Measurements from ENCODE around the gene SPATS2. TPM values are rescaled to one million over a fixed set of nuclear protein-coding genes. Genes with fewer than 3 reads are reported as not detected.

SPATS2 gene
- total RNA-seq, 1 experiment from 2014 or later: 56.3 TPM

DNA sequence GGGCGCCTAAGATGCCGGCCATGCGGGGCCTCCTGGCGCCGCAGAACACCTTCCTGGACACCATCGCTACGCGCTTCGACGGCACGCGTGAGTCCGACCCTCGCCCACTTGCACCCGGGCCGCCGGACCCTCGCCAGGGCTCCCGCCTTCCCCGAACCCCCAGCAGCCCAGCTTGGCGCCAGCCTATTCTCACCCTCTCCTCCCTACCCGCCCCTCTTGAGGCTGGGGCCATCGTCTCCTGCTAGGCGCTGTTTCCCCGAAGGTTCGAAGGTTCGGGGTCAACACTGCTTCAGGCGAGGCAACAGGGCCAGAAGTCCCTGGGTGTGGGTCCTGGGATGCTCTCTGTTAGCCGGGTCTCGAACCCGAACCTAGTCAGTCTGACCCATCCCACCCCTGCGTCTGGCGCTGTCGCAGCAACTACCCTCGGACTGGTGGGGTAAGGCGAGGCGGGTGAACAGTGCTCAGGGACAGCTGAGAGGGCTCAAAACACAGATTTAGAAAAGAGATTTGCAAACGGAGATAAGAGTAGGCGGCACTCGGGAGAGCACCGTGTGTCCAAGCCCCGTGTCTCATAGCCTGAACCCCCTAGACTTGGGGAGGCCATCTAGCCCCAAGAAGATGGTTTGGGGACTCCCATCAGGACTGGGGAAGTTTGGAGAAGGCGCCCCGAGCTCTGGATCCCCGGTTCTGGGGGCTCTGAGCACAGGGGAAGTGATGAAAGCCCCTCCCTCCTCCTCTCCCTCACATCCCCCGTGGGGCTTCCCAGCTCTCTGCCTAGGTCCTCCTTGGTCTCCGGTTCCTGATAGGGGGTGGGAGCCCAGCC lies 172.4 kb downstream of the SPATS2 start:
- in situ Hi-C loops (cut with HindIII; ENCODE audit: low pct_unique_long_range_greater_than_20kb, low sequenced_read_pairs): no loop called here
- Histone ChIP-seq H3K36me3 (ENCODE audit: control insufficient read depth, insufficient read depth, low read length) (no peaks in the 10 kb centered on the region), H3K4me3 (ENCODE audit: low read depth in 2 of 2, low read length in 2 of 2) (peak overlapping the region in 1 of 2 experiments; percentile 35; a peak in 2 of 4 replicates), H3K27ac (ENCODE audit: low read length) (no peak overlapping the region), H3K4me1 (ENCODE audit: control insufficient read depth, insufficient read depth, low read length) (peaks cover 7% of the 10 kb centered on the region), H3K9me3 (ENCODE audit: control insufficient read depth, insufficient read depth, low read depth, low read length) (no peaks in the 10 kb centered on the region), H3K27me3 (ENCODE audit: control insufficient read depth, insufficient read depth, low read length) (peaks cover 7% of the 10 kb centered on the region; the same call in 1 of the 2 replicates)
- ChIA-PET CTCF (interaction anchor here (0.6 kb wide), 1 partner anchor 14 kb away, joined by 3 read pairs; no protein-coding TSS in a partner anchor), POLR2A (interaction anchor here (0.6 kb wide), 1 partner anchor 751 kb away, joined by 3 read pairs; no protein-coding TSS in a partner anchor)
- BruUV-seq (replicated peaks): no TSS peak
- DNase-seq (ENCODE audit: low read depth, low spot score) (no peak), ATAC-seq (no peak)
- intact Hi-C loops (cut with micrococcal nuclease; ENCODE audit: unreplicated experiment): no loop called here
- TF ChIP-seq SIN3A (IDR thresholded peaks at IDR 0.05; ENCODE audit: borderline replicate concordance, insufficient read depth, low read depth, low read length) (no peak), POLR2AphosphoS5 (IDR thresholded peaks at IDR 0.05; ENCODE audit: low read depth, low read length) (no peak), TCF7L2 (IDR thresholded peaks at IDR 0.05; ENCODE audit: low read depth, low read length) (no peak)
- TF ChIP-seq, protein P1, sequence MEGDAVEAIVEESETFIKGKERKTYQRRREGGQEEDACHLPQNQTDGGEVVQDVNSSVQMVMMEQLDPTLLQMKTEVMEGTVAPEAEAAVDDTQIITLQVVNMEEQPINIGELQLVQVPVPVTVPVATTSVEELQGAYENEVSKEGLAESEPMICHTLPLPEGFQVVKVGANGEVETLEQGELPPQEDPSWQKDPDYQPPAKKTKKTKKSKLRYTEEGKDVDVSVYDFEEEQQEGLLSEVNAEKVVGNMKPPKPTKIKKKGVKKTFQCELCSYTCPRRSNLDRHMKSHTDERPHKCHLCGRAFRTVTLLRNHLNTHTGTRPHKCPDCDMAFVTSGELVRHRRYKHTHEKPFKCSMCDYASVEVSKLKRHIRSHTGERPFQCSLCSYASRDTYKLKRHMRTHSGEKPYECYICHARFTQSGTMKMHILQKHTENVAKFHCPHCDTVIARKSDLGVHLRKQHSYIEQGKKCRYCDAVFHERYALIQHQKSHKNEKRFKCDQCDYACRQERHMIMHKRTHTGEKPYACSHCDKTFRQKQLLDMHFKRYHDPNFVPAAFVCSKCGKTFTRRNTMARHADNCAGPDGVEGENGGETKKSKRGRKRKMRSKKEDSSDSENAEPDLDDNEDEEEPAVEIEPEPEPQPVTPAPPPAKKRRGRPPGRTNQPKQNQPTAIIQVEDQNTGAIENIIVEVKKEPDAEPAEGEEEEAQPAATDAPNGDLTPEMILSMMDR (IDR thresholded peaks at IDR 0.05): no peak
- TF ChIP-seq, protein P2, sequence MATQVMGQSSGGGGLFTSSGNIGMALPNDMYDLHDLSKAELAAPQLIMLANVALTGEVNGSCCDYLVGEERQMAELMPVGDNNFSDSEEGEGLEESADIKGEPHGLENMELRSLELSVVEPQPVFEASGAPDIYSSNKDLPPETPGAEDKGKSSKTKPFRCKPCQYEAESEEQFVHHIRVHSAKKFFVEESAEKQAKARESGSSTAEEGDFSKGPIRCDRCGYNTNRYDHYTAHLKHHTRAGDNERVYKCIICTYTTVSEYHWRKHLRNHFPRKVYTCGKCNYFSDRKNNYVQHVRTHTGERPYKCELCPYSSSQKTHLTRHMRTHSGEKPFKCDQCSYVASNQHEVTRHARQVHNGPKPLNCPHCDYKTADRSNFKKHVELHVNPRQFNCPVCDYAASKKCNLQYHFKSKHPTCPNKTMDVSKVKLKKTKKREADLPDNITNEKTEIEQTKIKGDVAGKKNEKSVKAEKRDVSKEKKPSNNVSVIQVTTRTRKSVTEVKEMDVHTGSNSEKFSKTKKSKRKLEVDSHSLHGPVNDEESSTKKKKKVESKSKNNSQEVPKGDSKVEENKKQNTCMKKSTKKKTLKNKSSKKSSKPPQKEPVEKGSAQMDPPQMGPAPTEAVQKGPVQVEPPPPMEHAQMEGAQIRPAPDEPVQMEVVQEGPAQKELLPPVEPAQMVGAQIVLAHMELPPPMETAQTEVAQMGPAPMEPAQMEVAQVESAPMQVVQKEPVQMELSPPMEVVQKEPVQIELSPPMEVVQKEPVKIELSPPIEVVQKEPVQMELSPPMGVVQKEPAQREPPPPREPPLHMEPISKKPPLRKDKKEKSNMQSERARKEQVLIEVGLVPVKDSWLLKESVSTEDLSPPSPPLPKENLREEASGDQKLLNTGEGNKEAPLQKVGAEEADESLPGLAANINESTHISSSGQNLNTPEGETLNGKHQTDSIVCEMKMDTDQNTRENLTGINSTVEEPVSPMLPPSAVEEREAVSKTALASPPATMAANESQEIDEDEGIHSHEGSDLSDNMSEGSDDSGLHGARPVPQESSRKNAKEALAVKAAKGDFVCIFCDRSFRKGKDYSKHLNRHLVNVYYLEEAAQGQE (IDR thresholded peaks at IDR 0.05; ENCODE audit: insufficient read depth in 1 of 2, low read depth in 2 of 2, low read length in 1 of 2): no peak

DNA sequence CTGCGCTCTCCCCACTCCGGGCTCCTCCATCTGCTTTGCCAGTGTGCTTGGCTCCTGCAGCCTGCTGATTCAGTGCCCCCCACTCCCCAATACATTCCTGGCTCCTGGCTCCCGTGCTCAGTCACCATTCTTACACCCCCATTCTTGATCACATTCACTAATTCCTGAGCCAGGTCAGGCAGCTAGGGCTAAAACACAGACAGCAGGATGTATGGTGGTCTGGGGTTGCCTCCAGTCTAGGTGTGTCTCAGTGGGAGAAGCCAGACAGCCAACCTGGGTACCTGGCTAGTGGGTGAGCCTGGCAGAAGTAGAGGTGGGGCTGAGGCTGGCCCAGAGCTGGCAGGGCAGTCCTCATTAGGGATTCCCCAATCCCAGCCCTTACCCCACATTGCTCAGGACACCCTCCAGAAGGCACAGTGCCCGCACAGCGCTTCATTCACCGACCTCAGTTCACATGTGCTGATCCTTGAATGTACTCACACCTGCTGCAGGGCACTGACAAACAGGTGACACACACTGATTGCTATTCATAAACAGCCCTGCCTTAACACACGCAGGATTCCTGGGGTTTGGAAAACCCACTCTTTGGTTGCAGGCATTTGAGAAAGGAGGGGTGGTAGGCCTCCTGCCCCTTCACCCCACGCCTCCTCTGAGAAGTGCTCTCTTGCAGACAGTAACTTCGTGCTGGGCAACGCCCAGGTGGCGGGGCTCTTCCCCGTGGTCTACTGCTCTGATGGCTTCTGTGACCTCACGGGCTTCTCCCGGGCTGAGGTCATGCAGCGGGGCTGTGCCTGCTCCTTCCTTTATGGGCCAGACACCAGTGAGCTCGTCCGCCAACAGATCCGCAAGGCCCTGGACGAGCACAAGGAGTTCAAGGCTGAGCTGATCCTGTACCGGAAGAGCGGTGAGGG lies 173.2 kb downstream of the SPATS2 start:
- Histone ChIP-seq H3K27ac (ENCODE audit: low read length) (no peak overlapping the region), H3K27me3 (ENCODE audit: control insufficient read depth, insufficient read depth, low read length) (peaks cover 7% of the 10 kb centered on the region; the same call in 1 of the 2 replicates), H3K9me3 (ENCODE audit: control insufficient read depth, insufficient read depth, low read depth, low read length) (no peaks in the 10 kb centered on the region), H3K36me3 (ENCODE audit: control insufficient read depth, insufficient read depth, low read length) (no peaks in the 10 kb centered on the region), H3K4me3 (ENCODE audit: low read depth in 2 of 2, low read length in 2 of 2) (no peak overlapping the region), H3K4me1 (ENCODE audit: control insufficient read depth, insufficient read depth, low read length) (peaks cover 7% of the 10 kb centered on the region)
- TF ChIP-seq, protein P2 (IDR thresholded peaks at IDR 0.05; ENCODE audit: insufficient read depth in 1 of 2, low read depth in 2 of 2, low read length in 1 of 2): no peak
- no peak for TF ChIP-seq SIN3A (IDR thresholded peaks at IDR 0.05; ENCODE audit: borderline replicate concordance, insufficient read depth, low read depth, low read length)
- ChIA-PET POLR2A (no interaction called here), CTCF (no interaction called here)
- in situ Hi-C loops (cut with HindIII; ENCODE audit: low pct_unique_long_range_greater_than_20kb, low sequenced_read_pairs) (no loop called here), intact Hi-C loops (cut with micrococcal nuclease; ENCODE audit: unreplicated experiment) (no loop called here)
- DNase-seq (ENCODE audit: low read depth, low spot score): no peak
- no TSS peak for BruUV-seq (replicated peaks)
- no peak for ATAC-seq

Measured in Panc1 (cell line).